Fibroblast of skin of right quadriceps (primary cell): ENCODE data around the gene SLC26A11.

Experiments
- DNase-seq: peaks from one replicate; pipeline ENCODE4 v3.0.0-alpha.2; 2013

SLC26A11 gene

GRCh38 chr17:80220054-80220735 is at the start of gene SLC26A11, which contains the start of gene SGSH:
Gene SLC26A11, plus strand, starts transcription at chr17:80220427. Its CDS starts 1,134 bp downstream, at chr17:80221561.
Gene SGSH, minus strand, starts transcription at chr17:80220333. Its CDS starts 20 bp downstream, at chr17:80220313.
- DNase-seq, result peak; percentile 52

GRCh38 chr17:80171681-80172080 is 48.5 kb upstream of the SLC26A11 start:
- no peak for DNase-seq

- no peak for DNase-seq
Measured at GRCh38 chr17:80173126-80173525, 47.1 kb upstream of the SLC26A11 start.

- DNase-seq, result no peak
Measured at GRCh38 chr17:80173916-80174315, 46.3 kb upstream of the SLC26A11 start.

GRCh38 chr17:80176757-80177156 is 43.5 kb upstream of the SLC26A11 start:
- DNase-seq, result no peak

GRCh38 chr17:80177986-80178595 is 42.1 kb upstream of the SLC26A11 start:
- no peak for DNase-seq

- no peak for DNase-seq
Measured at GRCh38 chr17:80180192-80180591, 40.0 kb upstream of the SLC26A11 start.

- DNase-seq, result no peak
Measured at GRCh38 chr17:80181431-80181830, 38.8 kb upstream of the SLC26A11 start.

GRCh38 chr17:80182118-80182844 is 37.9 kb upstream of the SLC26A11 start:
- no peak for DNase-seq

- DNase-seq, result no peak
Measured at GRCh38 chr17:80182845-80183223, 37.4 kb upstream of the SLC26A11 start.

- DNase-seq, result no peak
Measured at GRCh38 chr17:80183581-80184422, 36.4 kb upstream of the SLC26A11 start.

- DNase-seq, result no peak
Measured at GRCh38 chr17:80184423-80184714, 35.9 kb upstream of the SLC26A11 start.

- DNase-seq, result no peak
Measured at GRCh38 chr17:80185968-80186367, 34.3 kb upstream of the SLC26A11 start.

- no peak for DNase-seq
Measured at GRCh38 chr17:80187090-80187489, 33.1 kb upstream of the SLC26A11 start.

GRCh38 chr17:80187515-80187941 is 32.7 kb upstream of the SLC26A11 start:
- no peak for DNase-seq

GRCh38 chr17:80189611-80190010 is 30.6 kb upstream of the SLC26A11 start:
- no peak for DNase-seq

- no peak for DNase-seq
Measured at GRCh38 chr17:80190716-80191115, 29.5 kb upstream of the SLC26A11 start.

- no peak for DNase-seq
Measured at GRCh38 chr17:80191192-80191591, 29.0 kb upstream of the SLC26A11 start.

- DNase-seq, result no peak
Measured at GRCh38 chr17:80191865-80192661, 28.2 kb upstream of the SLC26A11 start.

- DNase-seq, result no peak
Measured at GRCh38 chr17:80195141-80195540, 25.1 kb upstream of the SLC26A11 start.

GRCh38 chr17:80195671-80196529 is 24.3 kb upstream of the SLC26A11 start:
- peak; percentile 17 for DNase-seq
